ENCODE measurements around the gene HOXD10.

HOXD10 gene

GRCh38 chr2:176158186-176158591, 41.6 kb downstream of the HOXD10 start:
- H3F3A ChIP-seq (ENCODE audit: insufficient read depth, low read length): no peaks in the 10 kb centered on the region
- peaks cover 5% of the 10 kb centered on the region; the same call in 1 of the 2 replicates for H3K27me3 ChIP-seq (replicated peaks; ENCODE audit: insufficient read depth, low read length)
- H3K9ac ChIP-seq (ENCODE audit: low read length): no peak overlapping the region
- no peaks in the 10 kb centered on the region for H3K79me2 ChIP-seq (ENCODE audit: low read length)
- TF ChIP-seq CTCF (IDR thresholded peaks at IDR 0.05; ENCODE audit: low read length) (no peak), EZH2 (optimal IDR thresholded peaks at IDR 0.05; ENCODE audit: low read depth, low read length) (no peak), EZH2phosphoT487 (IDR thresholded peaks at IDR 0.05; ENCODE audit: low read length) (no peak)
- no peak for DNase-seq
- no peak overlapping the region for H2AFZ ChIP-seq (ENCODE audit: low read length)
- H3K36me3 ChIP-seq (replicated peaks; ENCODE audit: insufficient read depth, low read length): no peaks in the 10 kb centered on the region
- H3K27ac ChIP-seq (ENCODE audit: low read length): no peak overlapping the region
- H3K9me3 ChIP-seq (replicated peaks; ENCODE audit: insufficient read depth, low read length): no peaks in the 10 kb centered on the region
- no peaks in the 10 kb centered on the region for H4K20me1 ChIP-seq (ENCODE audit: insufficient read depth, low read length)
- H3K4me3 ChIP-seq (ENCODE audit: low read length): no peak overlapping the region
- H3K9me2 ChIP-seq (replicated peaks; ENCODE audit: insufficient read depth, low read length): no peaks in the 10 kb centered on the region
- no peaks in the 10 kb centered on the region for H3K4me1 ChIP-seq (ENCODE audit: low read length)
- no peak overlapping the region for H3K4me2 ChIP-seq (ENCODE audit: low read depth, low read length)

DNA sequence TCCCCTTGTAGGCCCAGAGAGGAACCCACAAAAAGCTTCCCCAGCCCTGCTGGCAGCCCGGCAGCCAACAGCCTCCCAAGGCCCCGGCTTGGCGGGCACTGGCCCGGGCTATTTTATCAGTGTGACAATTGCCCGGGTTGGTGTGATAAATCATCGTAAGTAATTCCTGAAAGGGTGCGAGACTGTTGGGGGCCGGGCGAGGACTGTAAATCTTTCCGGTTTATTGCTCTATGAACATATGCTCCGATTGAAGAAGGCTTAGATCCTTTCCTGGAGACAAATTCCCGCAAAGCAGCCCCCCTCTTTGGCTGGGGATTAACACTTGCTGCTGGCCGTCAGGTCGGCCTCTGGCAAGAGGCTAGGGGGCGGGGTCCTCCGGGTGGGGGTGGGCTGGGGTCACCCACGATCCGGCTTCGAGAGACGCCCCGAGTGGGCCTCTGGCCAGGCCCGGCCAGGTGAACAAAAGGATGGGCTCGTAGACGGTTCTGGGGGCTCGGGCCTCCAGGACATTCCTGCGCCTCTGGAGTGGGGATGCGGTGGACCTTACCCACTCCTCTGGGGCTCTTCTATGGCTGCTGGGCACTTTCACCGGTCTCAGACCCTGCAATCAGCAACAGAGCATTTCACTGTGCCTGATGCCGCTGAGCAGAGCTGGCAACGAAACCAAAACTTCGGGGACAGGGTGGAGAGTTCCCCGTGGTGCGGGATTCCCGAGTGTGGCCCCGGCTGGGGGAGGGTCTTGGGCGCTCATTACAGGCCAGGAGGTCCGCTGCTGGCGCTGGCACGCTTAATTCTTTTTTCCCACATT, 42.5 kb downstream of the HOXD10 start:
- H3K27ac ChIP-seq (ENCODE audit: low read length): no peak overlapping the region
- H3K27me3 ChIP-seq (replicated peaks; ENCODE audit: insufficient read depth, low read length): peaks cover 8% of the 10 kb centered on the region; the same call in 1 of the 2 replicates
- no peaks in the 10 kb centered on the region for H3K4me1 ChIP-seq (ENCODE audit: low read length)
- H3K4me2 ChIP-seq (ENCODE audit: low read depth, low read length): no peak overlapping the region
- H4K20me1 ChIP-seq (ENCODE audit: insufficient read depth, low read length): no peaks in the 10 kb centered on the region
- no peaks in the 10 kb centered on the region for H3K79me2 ChIP-seq (ENCODE audit: low read length)
- no peak overlapping the region for H3K9ac ChIP-seq (ENCODE audit: low read length)
- no peak overlapping the region for H3K4me3 ChIP-seq (ENCODE audit: low read length)
- no peaks in the 10 kb centered on the region for H3K9me3 ChIP-seq (replicated peaks; ENCODE audit: insufficient read depth, low read length)
- H2AFZ ChIP-seq (ENCODE audit: low read length): no peak overlapping the region
- no peaks in the 10 kb centered on the region for H3F3A ChIP-seq (ENCODE audit: insufficient read depth, low read length)
- no peak for DNase-seq
- no peaks in the 10 kb centered on the region for H3K36me3 ChIP-seq (replicated peaks; ENCODE audit: insufficient read depth, low read length)
- TF ChIP-seq EZH2phosphoT487 (IDR thresholded peaks at IDR 0.05; ENCODE audit: low read length): no peak
- no peak for TF ChIP-seq EZH2 (optimal IDR thresholded peaks at IDR 0.05; ENCODE audit: low read depth, low read length)
- no peak for TF ChIP-seq CTCF (IDR thresholded peaks at IDR 0.05; ENCODE audit: low read length)
- no peaks in the 10 kb centered on the region for H3K9me2 ChIP-seq (replicated peaks; ENCODE audit: insufficient read depth, low read length)

- TF ChIP-seq EZH2 (optimal IDR thresholded peaks at IDR 0.05; ENCODE audit: low read depth, low read length): no peak
- no peak for TF ChIP-seq CTCF (IDR thresholded peaks at IDR 0.05; ENCODE audit: low read length)
- TF ChIP-seq EZH2phosphoT487 (IDR thresholded peaks at IDR 0.05; ENCODE audit: low read length): no peak
- no peak overlapping the region for H3K4me2 ChIP-seq (ENCODE audit: low read depth, low read length)
- H3K9ac ChIP-seq (ENCODE audit: low read length): no peak overlapping the region
- no peaks in the 10 kb centered on the region for H3K9me2 ChIP-seq (replicated peaks; ENCODE audit: insufficient read depth, low read length)
- H3K79me2 ChIP-seq (ENCODE audit: low read length): no peaks in the 10 kb centered on the region
- no peak overlapping the region for H3K4me3 ChIP-seq (ENCODE audit: low read length)
- H3F3A ChIP-seq (ENCODE audit: insufficient read depth, low read length): no peaks in the 10 kb centered on the region
- peaks cover 8% of the 10 kb centered on the region; the same call in 1 of the 2 replicates for H3K27me3 ChIP-seq (replicated peaks; ENCODE audit: insufficient read depth, low read length)
- H3K36me3 ChIP-seq (replicated peaks; ENCODE audit: insufficient read depth, low read length): no peaks in the 10 kb centered on the region
- no peaks in the 10 kb centered on the region for H4K20me1 ChIP-seq (ENCODE audit: insufficient read depth, low read length)
- H3K9me3 ChIP-seq (replicated peaks; ENCODE audit: insufficient read depth, low read length): no peaks in the 10 kb centered on the region
- no peak overlapping the region for H3K27ac ChIP-seq (ENCODE audit: low read length)
- no peak for DNase-seq
- no peak overlapping the region for H2AFZ ChIP-seq (ENCODE audit: low read length)
- no peaks in the 10 kb centered on the region for H3K4me1 ChIP-seq (ENCODE audit: low read length)
Observed at GRCh38 chr2:176159663-176160250, 43.2 kb downstream of the HOXD10 start.
